Testis (tissue), 2 donors: ENCODE measurements around the gene IFITM1.

ENCODE experiments used
- POLR2A ChIP-seq: fragments of 450-650 bp; IDR thresholded peaks from one replicate; pipeline ENCODE4 v1.6.1; 2017; ENCODE audit warnings: antibody characterized with exemption, mild to moderate bottlenecking, moderate library complexity
- TF ChIP-seq, protein P1 (sequence below), 3 experiments: fragments of 450-650 bp in 2 of 3; fragments of 200-600 bp in 1 of 3; sonication (generic) in 1 of 3; IDR thresholded peaks; one replicate each; pipeline ENCODE4 v1.5.1; 2016 to 2019; ENCODE audit warnings: antibody characterized with exemption in 3 of 3, mild to moderate bottlenecking in 2 of 3, moderate library complexity in 1 of 3

DNA sequence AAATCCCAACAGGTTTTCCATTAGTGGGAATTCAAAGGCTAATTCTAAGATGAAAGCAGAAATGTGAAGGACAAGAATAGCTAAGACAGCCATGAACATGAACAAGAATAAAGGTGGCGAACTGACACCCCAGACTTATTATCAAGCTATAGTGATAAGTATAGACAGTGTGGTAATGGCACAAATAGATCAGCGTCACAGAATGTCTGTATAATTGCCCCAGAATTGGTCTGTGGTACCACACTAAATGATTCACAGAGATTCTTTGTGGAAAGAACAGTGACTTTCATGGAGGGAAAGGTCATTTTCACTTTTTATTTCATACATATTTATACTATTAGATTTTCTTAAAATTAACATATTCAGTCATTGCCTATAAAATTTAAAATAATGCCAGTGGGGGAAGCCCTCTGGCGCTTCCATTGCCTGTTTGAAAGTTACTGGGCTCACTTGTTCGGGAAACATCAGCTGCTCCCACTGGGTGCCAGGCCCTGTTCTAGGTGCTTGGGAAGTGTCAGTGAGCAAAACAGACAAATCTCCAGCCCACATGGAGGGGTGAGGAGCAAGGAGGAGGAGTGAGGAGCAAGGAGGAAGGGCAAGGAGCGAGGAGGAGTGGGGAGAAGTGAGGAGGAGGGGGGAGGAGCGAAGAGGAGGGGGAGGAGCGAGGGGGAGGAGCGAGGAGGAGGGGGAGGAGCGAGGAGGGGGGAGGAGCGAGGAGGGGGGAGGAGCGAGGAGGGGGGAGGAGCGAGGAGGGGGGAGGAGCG, 47.0 kb upstream of the IFITM1 start:
- TF ChIP-seq, protein P1, sequence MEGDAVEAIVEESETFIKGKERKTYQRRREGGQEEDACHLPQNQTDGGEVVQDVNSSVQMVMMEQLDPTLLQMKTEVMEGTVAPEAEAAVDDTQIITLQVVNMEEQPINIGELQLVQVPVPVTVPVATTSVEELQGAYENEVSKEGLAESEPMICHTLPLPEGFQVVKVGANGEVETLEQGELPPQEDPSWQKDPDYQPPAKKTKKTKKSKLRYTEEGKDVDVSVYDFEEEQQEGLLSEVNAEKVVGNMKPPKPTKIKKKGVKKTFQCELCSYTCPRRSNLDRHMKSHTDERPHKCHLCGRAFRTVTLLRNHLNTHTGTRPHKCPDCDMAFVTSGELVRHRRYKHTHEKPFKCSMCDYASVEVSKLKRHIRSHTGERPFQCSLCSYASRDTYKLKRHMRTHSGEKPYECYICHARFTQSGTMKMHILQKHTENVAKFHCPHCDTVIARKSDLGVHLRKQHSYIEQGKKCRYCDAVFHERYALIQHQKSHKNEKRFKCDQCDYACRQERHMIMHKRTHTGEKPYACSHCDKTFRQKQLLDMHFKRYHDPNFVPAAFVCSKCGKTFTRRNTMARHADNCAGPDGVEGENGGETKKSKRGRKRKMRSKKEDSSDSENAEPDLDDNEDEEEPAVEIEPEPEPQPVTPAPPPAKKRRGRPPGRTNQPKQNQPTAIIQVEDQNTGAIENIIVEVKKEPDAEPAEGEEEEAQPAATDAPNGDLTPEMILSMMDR (IDR thresholded peaks at IDR 0.05), result no peak
- no peak for TF ChIP-seq POLR2A
